GM19240 (cell line): ENCODE data around the gene VIPR2.
"Not testable (repeated sequence)": the region's sequence is repeated elsewhere in the genome, so short reads cannot be mapped to it uniquely, and the experiment has no call there.

Experiments used
- DNase-seq: peaks from one replicate; pipeline ENCODE4 v3.0.0; 2011; ENCODE audit warnings: low spot score; ENCODE audit not compliant: insufficient read length

The VIPR2 gene

DNA sequence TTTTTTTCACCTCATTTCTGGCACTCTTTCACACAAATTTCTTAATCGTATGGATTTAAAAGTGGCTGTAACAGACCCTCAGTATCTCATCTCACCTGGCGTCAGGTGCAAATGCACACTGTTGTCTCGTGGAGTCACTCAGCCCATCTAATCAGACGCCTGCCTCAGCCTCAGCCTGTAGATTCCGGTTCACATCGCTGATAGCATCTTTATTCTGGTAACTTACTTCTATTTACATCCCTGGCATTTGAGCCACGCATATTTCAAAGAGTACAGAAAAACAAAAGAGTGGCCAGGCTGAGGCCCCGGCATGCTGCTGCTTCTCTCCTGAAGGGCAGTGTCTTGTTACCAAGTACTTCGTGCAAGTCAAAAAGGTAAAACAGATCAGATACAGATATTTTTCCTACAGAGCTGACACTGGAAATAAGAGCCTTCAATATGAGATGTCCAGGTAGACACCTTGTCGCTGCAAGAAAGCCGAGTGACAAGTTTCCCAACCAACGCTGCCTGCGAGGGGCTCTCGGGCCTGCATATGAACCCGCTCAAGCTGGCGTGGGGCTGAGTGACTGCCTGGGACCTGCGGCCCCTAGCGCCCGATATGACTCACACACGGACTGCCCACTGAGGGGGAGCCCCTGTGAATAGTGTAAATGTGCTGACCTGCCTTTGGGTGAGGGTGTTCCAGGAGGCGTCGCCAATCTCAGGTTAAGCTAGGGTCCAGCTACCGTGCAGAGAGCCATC is 4.3 kb downstream of the VIPR2 start:
- DNase-seq = no peak

DNA sequence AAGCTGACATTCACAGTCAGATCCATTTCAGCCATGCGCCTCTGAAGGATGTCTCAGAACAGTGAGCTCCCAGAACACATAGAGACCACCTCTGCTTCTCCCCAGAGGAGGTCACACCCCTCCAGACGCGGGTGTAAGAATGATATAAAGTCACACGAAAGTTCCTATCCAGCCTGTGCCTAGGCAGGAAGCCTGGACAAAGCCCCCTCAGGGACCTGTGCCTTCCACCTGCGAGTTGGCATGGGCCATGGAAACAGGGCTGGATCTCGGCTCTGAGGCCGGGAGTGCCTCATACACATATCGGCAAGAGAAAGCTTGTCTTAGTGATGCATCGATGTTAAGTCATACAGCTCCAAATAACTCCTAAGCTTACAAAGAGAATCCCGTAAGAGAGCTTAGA is 5.0 kb downstream of the VIPR2 start:
- DNase-seq = no peak

DNA sequence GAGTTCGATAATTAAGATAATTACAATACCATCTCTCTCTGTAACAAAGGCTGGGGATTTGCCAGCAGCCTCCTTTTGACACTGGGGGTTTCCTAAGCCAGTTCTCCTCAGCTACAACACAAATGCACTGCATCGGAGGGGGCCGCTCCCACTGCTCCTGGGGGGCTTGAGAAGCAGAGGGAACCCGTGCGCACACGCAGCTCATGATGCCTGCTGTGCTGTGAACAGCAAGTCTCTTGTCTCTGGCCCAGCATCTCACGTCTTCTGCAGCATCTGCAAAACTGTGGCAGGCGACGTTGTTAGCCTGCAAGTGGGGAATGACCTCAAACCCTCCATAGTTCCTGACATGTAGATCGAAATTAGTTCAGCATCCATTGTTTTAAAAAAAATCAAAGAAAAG is 5.5 kb downstream of the VIPR2 start:
- DNase-seq = no peak

DNA sequence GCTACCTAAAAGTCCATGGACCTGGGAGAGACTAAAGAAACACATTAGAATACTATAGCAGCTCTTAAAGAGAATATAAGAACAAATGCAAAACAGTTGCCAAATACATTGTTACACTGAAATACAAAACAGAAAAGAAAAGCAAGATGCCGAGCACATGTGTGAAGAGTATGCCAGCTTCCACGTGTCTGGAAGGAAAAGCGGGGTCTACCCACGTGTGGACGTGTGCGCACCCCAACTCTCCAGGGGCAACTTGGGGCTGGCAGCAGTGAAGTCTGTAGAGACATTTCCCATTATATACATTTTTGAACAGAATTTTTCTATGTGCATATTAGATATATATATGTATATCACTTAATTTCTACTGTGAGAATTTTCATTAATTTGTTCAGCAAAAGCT is 6.2 kb downstream of the VIPR2 start:
- DNase-seq = no peak

DNA sequence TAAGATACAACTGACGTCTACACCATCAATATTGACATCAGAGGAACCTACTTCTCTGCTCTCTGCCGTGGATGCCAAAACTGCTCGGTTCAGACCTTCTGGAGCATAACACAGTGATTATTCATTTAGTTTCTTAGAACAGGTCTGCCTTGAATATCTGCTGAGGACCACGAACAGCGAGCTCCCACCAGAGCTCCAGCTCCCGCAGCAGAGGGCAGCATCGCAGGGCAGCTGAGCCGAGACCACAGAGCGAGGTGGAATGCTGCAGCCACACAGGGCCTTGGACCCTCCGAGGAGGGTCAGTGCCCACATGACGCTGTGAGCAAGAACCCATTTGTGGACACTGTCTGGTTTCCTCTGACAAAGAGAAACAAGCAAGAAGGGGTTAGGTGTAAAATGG is 6.8 kb downstream of the VIPR2 start:
- DNase-seq = no peak

DNA sequence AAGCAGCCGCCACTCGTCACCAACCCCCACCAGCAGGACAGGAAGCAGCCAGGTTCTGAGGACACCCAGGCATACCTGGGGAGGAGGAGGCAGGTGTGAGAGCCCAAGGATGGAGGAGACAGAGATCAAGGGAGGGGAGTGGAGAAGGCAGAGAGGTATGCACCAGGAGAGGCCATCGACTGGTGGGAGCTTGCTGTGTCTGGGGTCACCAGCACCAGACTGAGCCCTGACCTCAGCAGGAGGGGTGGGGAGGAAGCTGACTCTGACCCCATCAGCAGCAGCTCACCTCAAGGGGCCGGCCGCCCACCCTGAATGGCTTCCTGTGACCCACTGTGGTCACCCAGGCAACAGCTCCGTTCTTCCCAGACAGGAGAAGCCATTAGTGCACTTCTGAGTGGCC is 7.8 kb downstream of the VIPR2 start:
- no peak for DNase-seq

DNA sequence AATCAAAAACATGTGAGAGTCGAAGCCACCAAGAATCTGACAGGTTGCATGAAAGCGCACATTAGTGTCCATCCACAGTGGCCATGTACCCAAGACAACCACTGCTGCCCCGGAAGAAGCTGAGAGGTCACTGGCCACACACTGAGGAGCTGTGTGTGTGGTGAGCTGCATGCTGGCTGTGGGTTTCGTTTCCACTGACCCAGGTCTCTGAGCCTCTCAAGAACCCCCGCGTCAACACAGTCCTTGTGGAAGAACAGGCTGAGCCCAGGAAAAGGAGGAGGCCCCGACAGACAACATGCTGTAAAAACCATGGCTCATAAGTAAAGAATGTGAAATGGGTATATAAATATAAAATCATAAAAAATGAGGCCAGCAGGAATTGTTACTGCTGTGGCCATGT is 8.2 kb downstream of the VIPR2 start:
- no peak for DNase-seq

DNA sequence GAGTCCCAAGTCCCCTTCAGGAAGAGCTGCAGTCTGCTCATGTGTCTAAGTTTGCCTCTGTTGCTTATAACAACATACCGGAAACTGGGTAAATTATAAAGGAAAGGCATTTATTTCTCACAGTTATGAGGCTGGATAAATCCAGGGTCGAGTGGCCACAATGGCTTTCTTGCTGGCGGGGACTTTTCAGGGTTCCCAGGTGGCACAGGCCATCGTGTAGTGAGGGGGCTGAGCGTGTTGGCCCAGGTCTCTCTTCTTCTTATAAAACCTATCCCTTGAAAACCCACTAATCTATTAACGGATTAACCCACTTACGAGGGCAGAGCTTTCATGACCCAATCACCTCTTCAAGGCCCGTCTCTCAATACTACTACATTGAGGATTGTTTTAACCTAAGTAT is 8.7 kb downstream of the VIPR2 start:
- DNase-seq = no peak

DNA sequence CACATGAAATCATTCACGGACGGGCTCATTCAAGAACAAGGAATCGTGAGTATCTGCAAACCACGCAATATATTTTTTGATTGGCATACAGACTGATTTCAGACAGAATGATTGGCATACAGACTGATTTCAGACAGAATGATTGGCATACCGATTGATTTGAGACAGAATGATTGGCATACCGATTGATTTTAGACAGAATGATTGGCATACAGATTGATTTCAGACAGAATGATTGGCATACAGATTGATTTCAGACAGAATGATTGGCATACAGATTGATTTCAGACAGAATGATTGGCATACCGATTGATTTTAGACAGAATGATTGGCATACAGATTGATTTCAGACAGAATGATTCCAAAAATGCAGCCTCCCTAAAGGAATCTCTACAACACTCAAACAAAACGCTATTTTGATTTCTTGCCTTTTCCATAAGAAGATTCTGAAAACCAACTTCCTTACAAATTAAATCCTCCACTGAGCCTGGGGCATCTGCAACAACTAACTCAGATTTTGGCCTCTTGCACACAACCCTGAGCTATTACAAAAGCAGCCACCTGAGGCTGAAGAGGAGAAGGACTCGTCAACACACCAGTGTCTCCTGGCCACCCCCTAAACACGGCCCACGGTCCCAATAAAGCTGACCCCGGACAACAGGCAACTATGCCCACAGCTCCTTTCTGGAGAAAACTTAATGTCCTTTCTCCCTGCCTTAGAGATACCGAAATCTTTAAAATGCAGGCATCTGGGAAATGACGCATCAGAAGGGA is 11.8 kb downstream of the VIPR2 start:
- not testable (repeated sequence) for DNase-seq

DNA sequence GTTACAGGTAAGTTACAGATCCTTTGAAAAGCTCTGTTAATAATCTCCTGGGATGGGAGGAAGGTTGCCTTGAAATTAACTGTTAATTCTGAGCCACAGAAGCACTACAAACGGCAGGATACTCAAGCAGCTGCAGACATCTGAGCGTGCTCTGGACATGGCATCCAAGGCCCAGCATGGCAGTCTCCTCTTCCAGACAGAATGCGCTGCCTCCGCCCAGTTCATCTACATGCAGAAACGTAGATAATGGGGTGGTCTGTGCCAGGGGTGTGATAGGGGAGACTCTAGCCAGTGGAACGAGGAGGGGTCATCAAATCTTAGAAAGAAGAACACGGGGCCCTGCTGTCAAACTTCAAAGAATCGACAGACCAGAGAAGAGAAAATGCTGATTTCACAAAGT is 13.8 kb downstream of the VIPR2 start:
- DNase-seq = no peak

DNA sequence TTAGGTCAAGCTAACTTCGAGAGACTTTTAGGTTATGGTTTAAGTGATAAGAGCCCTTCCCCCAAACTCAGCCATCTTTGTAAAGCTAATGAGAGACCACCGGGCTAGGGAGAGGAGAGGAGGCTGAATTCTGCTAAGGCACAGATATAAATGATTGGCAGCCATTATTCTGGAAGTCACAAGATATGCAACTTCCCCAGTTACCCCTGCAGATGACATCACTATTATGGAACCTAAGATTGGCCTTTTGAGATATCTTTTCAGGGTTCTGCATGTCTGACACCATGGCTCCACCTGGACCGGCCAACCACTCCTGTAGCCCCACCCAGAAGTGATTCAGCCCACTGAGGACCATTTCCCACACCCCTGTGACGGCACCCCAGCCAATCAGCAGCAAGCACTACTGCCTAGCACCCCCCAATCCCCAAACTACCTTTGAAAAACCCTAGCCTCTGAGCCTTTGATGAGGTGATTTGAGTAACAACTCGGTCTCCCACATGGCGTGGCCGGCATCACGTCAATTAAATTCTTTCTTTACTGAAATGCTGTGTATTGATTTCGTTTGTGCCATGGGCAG is 14.4 kb downstream of the VIPR2 start:
- no peak for DNase-seq

DNA sequence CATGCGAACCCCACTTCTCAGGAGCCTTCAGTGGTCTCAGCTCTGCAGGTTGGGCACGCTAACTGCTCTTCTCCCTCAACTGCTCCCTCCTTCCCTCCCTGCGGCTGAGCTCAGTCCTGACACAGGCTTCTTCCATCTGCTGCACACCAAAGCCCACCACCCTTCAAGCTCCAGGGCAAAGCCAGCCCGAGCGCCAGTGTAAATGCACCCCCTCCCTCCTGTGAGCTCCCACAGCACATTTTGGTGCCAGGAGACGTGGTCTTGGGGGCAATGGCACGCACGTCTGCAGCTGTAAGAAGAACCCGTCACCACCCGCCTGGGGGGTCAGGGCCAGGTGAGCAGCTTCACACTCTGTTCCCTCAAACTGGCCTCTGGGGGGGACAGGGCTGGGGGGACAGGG is 15.9 kb downstream of the VIPR2 start:
- DNase-seq = no peak

DNA sequence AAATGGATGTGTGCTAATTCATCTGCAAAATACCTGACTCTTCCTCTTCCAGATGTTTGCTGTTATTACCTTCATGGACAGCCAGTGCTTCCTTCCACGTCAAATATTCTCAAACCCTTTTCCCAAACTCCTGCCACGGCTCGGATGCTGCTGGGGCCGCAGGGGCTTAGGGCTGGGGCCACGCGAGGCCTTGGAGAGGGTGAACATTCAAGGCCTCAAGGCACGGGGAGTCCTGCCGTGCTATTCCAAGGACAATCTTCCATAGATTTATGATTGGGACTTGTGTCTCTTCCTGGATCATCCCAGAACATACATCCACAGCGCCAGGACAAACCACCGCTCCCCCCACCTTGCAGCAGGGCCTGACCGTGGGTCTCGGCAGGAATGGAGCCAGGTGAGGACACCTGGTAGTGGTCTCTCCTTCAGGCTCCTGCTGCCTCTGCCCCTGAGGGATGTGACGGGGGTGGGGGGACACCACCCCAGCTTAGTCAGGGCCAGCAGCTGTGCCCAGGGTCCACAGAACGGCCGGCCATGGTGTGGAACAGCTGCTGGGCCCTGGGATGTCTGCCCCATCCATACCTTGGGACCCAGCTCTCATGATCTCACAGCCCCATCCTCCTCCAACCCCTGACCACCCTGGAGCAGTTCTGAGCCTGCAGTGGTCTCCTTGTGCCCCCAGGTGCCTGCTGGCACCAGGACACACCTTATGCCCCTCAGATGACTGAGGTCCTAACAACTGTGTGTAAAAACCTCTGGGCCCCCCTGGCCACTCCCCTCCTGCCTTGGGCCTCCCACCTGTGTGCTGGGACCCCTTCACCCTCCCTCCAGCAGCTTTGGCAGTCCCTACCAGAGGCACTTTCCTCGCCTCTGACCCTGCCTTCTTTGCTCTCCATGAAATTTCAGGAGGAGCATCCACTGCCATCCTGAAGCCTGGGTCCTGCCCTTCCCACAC is 16.7 kb downstream of the VIPR2 start:
- no peak for DNase-seq

DNA sequence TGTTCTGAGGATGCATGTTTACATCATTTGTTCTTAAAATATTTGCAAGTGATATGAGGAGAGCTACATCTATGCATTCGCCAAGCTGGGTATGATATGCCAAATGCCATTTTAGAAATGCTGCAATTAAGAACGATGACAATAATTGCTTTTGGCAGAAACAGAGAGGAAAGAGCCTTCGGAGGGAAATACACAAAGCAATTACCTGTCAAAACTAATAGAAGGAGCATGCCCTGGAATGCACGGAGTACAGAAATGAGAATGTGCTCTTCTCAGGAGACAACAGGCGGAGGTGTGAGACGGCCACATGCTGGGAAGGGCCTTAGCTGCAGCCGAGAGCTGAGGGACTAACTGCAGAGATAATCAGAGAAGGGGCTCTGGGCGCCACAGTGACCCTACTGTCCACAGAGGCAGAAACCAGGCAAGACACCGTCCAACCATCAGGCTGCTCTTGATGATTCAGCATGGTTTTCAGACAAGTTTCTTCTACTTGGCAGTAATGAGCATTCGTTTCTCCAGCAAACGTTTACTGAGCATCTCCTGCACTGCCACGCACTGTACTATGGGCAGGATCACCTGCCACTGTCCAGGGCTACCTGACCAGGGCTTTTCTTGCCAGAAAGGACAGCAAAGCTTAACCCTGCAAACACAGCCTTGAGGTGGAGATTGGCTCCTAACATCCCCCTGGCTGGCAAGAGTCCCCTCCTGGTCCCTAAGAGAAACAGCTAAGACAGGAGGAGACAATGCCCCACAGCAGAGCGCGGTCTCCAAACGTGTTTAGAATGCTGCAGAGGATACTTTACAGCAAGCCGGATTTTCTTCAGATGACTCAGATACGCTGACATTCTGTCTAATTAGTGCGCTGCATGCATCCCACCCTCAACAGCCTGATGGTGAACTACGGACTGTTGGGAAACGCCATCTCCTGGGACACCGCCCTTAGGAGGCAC is 18.1 kb downstream of the VIPR2 start:
- no peak for DNase-seq

DNA sequence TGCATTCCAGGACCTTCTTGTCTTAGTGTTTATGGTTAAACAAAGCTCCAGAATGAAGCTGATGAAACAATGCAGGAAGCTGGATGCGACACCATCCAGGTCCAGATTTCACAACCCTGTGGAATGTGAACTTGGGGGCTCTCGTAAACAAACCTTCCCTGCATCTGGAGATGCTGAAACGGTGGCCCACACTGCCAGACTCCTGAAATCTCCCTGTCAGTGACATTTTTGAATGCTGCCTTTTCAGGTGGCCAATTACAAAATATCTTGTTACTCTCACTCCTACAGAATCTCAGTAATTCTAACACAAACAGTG is 18.8 kb downstream of the VIPR2 start:
- DNase-seq = no peak

DNA sequence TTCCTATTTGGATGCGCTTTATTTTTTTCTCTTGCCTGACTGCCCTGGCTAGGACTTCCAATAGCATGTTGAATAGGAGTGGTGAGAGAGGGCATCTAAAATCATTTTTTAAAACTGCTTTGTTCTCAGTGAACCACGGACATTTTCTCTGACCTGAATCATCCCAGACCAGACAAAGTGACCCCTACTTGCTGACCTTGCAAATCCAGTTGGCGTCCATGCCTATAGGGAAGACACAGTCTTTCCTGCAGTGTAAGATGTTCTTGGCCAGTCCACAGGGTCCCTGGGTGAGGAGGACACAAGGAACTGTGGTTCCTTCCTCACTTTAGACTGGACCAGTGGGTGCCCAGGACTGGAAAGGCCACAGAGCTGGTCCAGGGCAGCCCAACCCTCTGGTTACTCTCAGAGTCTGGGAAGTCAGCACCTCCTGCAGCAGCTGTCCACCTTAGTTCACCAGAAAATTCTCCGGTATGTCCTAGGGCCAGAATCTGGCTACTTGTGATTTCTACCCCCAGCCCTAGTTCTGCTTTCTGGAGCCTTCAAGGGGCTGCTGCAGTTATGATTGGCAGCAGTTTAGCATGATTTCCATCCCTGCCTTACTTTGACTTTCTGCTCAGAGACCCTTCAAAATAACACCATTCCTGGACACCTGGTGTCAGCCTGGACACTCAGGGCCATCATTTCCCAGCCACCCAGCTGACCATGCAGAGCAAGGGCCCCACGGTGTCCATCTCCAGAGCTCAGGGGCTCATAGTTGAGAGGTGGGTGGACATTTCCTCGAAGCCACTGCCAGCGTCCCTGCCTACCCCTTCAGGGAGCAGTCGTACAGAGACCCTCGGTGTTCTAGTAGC is 19.3 kb downstream of the VIPR2 start:
- no peak for DNase-seq

DNA sequence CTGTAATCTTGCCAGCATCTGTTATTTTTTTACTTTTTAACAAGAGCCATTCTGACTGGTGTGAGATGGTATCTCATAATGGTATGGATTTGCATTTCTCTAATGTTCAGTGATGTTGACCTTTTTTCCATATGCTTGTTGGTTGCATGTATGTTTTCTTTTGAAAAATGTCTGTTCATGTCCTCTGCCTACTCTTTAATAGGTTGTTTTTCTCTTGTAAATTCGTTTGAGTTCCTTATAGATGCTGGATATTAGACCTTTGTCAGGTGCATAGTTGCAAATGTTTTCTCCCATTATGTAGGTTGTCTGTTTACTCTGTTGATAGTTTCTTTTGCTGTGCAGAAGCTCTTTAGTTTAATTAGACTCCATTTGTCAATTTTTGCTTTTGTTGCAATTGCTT is 20.9 kb downstream of the VIPR2 start:
- DNase-seq = not testable (repeated sequence)

DNA sequence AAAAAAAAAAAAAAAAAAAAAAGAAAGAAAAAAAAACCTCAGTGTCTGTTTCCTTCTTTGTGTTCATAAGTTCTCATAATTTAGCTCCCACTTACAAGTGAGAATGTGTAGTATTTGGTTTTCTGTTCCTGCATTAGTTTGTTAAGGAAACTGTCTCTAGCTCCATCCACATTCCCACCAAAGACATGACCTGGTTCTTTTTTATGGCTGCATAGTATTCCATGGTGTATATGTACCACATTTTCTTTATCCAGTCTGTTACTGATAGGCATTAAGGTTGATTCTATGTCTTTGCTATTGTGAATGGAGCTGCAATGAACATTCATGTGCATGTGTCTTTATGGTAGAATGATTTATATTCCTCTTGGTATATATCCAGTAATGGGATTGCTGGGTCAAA is 21.4 kb downstream of the VIPR2 start:
- not testable (repeated sequence) for DNase-seq

DNA sequence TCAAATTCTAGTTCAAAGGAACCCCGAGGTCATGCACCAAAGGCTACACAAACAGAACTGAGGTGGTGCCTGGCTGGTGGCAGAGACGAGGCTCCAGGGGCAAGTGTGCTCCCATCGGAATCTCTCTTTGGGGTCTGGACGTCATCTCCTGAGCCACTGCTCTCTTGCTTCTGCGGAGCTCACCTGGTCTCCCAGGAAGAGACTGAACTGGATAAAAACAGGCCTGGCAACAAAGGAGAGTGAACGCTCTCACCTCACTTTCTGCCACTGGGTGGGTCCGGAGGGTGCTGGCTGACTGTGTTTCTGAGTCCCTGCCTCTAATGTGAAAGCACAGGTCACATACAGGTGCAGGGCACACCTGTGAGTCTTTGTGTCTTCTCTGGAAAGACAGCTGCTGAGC is 22.4 kb downstream of the VIPR2 start:
- no peak for DNase-seq

DNA sequence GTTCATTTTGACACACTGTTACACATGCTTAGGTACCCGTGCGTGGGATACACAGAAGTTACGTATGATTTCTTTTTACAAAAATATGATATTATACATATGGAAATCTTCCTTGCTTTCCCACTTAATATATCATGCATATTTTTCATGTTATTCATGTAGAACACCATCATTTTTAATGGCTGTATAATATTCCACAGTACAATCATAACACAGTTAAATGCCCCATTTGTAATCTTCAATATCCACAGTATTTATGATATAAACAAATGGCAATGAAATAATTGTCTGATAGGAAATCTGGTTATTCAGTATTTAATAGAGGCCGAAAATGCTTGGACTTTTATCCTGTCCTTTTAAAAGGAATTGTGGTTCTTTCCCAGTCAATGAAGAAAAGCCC is 23.2 kb downstream of the VIPR2 start:
- DNase-seq = no peak
